Transverse colon (tissue), 4 donors: ENCODE results near the gene MUC4. TPM values are rescaled to one million over a fixed set of nuclear protein-coding genes. Genes with fewer than 3 reads are reported as not detected.

Experiments used
- DNase-seq: peaks from one replicate; pipeline ENCODE4 v3.0.0-alpha.2; 2019
- H3K27ac ChIP-seq, 4 donors: fragments of 200-600 bp; sonication (generic); 2 replicates each; pipeline ENCODE4 v1.5.1; 2016 to 2018; ENCODE audit warnings: inconsistent platforms in 4 of 4
- H3K27me3 ChIP-seq: fragments of 200-600 bp; sonication (generic); 2 replicates; pipeline ENCODE4 v1.5.1; 2017; ENCODE audit warnings: inconsistent platforms
- H3K36me3 ChIP-seq, 4 donors: fragments of 200-600 bp; sonication (generic); 2 replicates each; pipeline ENCODE4 v1.5.1; 2017 to 2019; ENCODE audit warnings: inconsistent platforms in 4 of 4
- H3K4me1 ChIP-seq, 4 donors: fragments of 200-600 bp; sonication (generic); 2 replicates each; pipeline ENCODE4 v1.5.1; 2017 to 2020; ENCODE audit warnings: inconsistent platforms in 4 of 4
- H3K4me3 ChIP-seq, 4 donors: fragments of 200-600 bp; sonication (generic); 1 replicate in 1 of 4; 2 replicates in 3 of 4; pipeline versions ENCODE4 v1.5.1 to v1.6.1; 2017 to 2019; ENCODE audit warnings: inconsistent platforms in 4 of 4
- H3K9me3 ChIP-seq, 2 donors: fragments of 200-600 bp; sonication (generic); 2 replicates each; pipeline ENCODE4 v1.5.1; 2017 to 2019; ENCODE audit warnings: inconsistent platforms in 2 of 2
- EP300 ChIP-seq: sonication (generic); formaldehyde crosslinking; IDR thresholded peaks from one replicate; pipeline ENCODE4 v1.6.1; 2017; ENCODE audit warnings: antibody characterized with exemption, low read depth
- POLR2A ChIP-seq: fragments of 450-650 bp; IDR thresholded peaks from one replicate; pipeline ENCODE4 v1.6.1; 2016; ENCODE audit warnings: antibody characterized with exemption, mild to moderate bottlenecking, moderate library complexity
- POLR2AphosphoS5 ChIP-seq, 3 donors: sonication (generic); formaldehyde crosslinking; IDR thresholded peaks; one replicate each; pipeline ENCODE4 v1.6.1; 2016; ENCODE audit warnings: antibody characterized with exemption in 3 of 3
- WGBS, 2 donors: methylation state at CpG; one replicate each; pipeline ENCODE4 v1.1.5; 2018; ENCODE audit warnings: low coverage in 1 of 2; 5-methylcytosine and 5-hydroxymethylcytosine counted together
- in situ Hi-C, 4 donors: fragments of 200-750 bp; cut with MboI; loops; one replicate each; pipeline versions ENCODE4 v1.15.0 to v1.15.1; 2017; ENCODE audit warnings: low sequenced_read_pairs in 3 of 4, low pct_ligation_motif_present in 1 of 4, low pct_unique_long_range_greater_than_20kb in 1 of 4
- intact Hi-C: fragments of 100-400 bp; cut with DNase I; formaldehyde crosslinking; loops from one replicate; pipeline ENCODE4 v1.15.1; 2023; ENCODE audit warnings: low total_unique reads
- total RNA-seq, 4 donors: library from RNA; depleted of rRNA; stranded (reverse); fragments of >200 nt; gene quantifications; one replicate each; pipeline ENCODE4 v1.1.0, GENCODE V29; 2016
- TF ChIP-seq, protein P1 (sequence below), 5 experiments: fragments of 200-600 bp in 3 of 5; fragments of 450-650 bp in 2 of 5; sonication (generic) in 3 of 5; IDR thresholded peaks; 1 replicate in 2 of 5; 2 replicates in 3 of 5; pipeline ENCODE4 v1.5.1; 2016 to 2017; ENCODE audit warnings: antibody characterized with exemption in 5 of 5, inconsistent platforms in 3 of 5, mild to moderate bottlenecking in 2 of 5, moderate library complexity in 1 of 5

The MUC4 gene
- total RNA-seq, 4 donors from 2014 or later: 111 to 354 (median 170) TPM

DNA sequence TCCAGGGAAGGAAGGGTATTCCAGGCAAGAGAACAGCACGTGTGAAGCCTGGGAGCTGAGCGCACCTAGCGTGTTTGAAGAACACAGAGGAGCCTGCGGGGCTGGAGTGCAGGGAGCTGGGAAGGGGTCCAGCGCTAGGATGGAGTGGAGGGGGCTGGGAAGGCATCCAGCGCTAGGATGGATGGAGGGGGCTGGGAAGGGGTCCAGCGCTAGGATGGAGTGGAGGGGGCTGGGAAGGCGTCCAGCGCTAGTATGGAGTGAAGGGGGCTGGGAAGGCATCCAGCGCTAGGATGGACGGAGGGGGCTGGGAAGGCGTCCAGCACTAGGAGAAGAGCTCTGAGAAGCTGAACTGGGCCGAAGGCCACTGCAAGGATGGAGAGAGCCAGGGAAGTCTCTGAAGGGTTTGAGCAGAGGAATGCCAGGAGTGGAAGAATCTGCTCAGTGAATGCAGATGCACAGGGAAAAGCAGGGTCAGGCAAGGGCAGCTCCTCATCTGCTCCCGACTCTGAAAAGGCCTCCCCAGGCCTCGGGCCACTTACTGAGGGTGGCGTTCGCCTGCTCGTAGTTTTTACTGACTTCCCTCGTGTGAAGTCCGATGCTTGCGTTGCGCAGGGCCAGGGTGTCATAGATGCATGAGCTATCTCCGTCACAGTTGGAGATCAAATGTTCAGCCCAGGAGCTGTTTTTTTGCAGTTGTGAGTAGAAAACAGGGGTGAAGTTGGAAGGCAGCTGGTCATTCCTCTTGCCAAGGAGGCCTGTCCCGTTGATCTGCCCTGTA lies 51.2 kb downstream of the MUC4 start:
- intact Hi-C loops: no loop called here

DNA sequence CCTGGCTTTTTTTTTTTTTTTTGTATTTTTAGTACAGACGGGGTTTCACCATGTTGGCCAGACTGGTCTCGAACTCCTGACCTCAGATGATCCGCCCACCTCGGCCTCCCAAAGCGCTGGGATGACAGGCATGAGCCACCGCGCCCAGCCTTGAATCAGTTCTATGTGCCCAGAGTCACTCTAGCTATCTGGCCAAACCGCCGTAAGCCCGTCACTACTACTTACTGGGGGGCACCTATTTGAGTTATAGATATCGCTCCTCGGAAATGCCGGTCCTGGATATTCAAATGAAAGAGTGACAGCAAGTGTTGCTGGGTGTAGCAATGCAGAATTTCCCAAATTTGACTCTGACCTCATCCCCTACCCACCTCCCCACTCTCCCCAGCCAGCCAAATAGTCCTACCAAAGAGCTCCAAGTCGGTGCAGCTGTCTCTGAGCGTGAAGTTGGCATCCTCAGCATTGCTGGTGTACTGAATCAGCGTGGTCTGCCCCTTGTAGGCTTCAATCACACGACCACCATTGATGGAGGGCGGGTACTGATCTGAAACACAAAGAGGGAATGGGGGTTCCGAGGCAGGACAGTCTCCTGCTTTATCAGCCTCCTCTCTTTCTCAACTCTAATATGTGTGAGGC lies 52.9 kb downstream of the MUC4 start:
- Histone ChIP-seq H3K27me3 (peaks cover 13% of the 10 kb centered on the region), H3K36me3 (peaks cover 0 to 4% (median 0%) of the 10 kb centered on the region in 4 donors), H3K4me3 (no peak overlapping the region), H3K9me3 (no peaks in the 10 kb centered on the region), H3K27ac (no peak overlapping the region), H3K4me1 (peaks cover 0 to 3% (median 0%) of the 10 kb centered on the region in 4 donors)
- intact Hi-C loops (no loop called here), in situ Hi-C loops (no loop called here)
- 91% methylated on average over 19 of the region's 19 CpGs; no CpG with 5 or more reads in 1 of the 2 donors for WGBS, 2 donors
- DNase-seq: no peak
- TF ChIP-seq POLR2AphosphoS5 (IDR thresholded peaks at IDR 0.05) (no peak), EP300 (no peak), POLR2A (no peak)
- TF ChIP-seq, protein P1, sequence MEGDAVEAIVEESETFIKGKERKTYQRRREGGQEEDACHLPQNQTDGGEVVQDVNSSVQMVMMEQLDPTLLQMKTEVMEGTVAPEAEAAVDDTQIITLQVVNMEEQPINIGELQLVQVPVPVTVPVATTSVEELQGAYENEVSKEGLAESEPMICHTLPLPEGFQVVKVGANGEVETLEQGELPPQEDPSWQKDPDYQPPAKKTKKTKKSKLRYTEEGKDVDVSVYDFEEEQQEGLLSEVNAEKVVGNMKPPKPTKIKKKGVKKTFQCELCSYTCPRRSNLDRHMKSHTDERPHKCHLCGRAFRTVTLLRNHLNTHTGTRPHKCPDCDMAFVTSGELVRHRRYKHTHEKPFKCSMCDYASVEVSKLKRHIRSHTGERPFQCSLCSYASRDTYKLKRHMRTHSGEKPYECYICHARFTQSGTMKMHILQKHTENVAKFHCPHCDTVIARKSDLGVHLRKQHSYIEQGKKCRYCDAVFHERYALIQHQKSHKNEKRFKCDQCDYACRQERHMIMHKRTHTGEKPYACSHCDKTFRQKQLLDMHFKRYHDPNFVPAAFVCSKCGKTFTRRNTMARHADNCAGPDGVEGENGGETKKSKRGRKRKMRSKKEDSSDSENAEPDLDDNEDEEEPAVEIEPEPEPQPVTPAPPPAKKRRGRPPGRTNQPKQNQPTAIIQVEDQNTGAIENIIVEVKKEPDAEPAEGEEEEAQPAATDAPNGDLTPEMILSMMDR (IDR thresholded peaks at IDR 0.05): no peak

More for the DNA sequence above, 51.2 kb downstream of the MUC4 start:
- peaks cover 13% of the 10 kb centered on the region for H3K27me3 ChIP-seq
- WGBS, 2 donors: 70 to 86% methylated on average over 3 to 24 of the region's 24 CpGs
- in situ Hi-C loops: no loop called here
- H3K27ac ChIP-seq: no peak overlapping the region
- no peaks in the 10 kb centered on the region for H3K9me3 ChIP-seq
- H3K4me3 ChIP-seq: no peak overlapping the region
- DNase-seq: no peak
- no peak for TF ChIP-seq POLR2A
- TF ChIP-seq, protein P1 (IDR thresholded peaks at IDR 0.05): no peak
- no peak for TF ChIP-seq EP300
- TF ChIP-seq POLR2AphosphoS5 (IDR thresholded peaks at IDR 0.05): no peak
- H3K36me3 ChIP-seq: peaks cover 0 to 4% (median 0%) of the 10 kb centered on the region in 4 donors
- peaks cover 0 to 3% (median 0%) of the 10 kb centered on the region in 4 donors for H3K4me1 ChIP-seq

DNA sequence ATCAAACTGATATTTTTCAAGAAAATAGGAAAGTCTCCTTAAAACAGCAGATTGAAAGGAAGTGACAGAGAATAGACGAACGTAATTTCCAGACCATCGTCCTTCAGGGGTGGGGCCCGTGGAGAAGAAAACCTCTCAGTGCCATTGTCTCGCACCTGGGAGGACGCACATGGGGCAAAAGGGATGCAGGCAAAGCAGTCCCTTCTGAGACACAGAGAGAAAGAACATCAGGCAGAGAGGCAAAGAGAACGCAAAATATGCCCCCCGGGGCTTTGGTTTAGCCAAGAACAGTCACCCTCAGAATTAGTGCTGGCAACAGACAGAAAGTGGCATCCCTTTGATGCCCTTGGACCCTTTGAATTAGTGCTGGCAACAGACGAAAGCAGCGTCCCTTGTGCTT lies 53.9 kb downstream of the MUC4 start:
- peaks cover 0 to 3% (median 0%) of the 10 kb centered on the region in 4 donors for H3K4me1 ChIP-seq
- 73 to 77% methylated on average over 8 to 10 of the region's 10 CpGs for WGBS, 2 donors
- peaks cover 13% of the 10 kb centered on the region for H3K27me3 ChIP-seq
- in situ Hi-C loops: no loop called here
- intact Hi-C loops: no loop called here
- H3K36me3 ChIP-seq: peaks cover 0 to 4% (median 0%) of the 10 kb centered on the region in 4 donors
- H3K4me3 ChIP-seq: no peak overlapping the region
- DNase-seq: no peak
- H3K9me3 ChIP-seq: no peaks in the 10 kb centered on the region
- no peak overlapping the region for H3K27ac ChIP-seq
- TF ChIP-seq, protein P1 (IDR thresholded peaks at IDR 0.05): no peak
- TF ChIP-seq EP300 (no peak), POLR2AphosphoS5 (IDR thresholded peaks at IDR 0.05) (no peak), POLR2A (no peak)

DNA sequence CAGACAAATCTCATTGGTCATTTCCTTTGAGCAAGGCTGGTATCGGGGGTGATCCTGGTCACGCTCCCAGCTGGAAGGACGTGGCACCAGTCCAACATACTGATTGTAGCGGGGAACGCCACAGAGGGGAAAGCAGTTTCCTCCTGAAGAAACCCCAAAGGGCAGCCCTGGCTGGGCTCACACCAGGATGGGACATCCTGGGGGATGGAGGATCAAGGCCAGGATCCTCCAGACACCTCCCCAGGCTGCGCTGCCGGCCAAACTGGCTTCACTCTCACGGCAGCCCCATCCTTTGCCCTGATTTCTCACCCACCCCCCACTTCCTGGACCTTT lies 54.3 kb downstream of the MUC4 start:
- no peak for DNase-seq
- Histone ChIP-seq H3K9me3 (no peaks in the 10 kb centered on the region), H3K4me1 (peaks cover 0 to 3% (median 0%) of the 10 kb centered on the region in 4 donors), H3K27ac (no peak overlapping the region), H3K36me3 (peaks cover 0 to 4% (median 0%) of the 10 kb centered on the region in 4 donors), H3K27me3 (peaks cover 13% of the 10 kb centered on the region), H3K4me3 (no peak overlapping the region)
- TF ChIP-seq EP300: no peak
- TF ChIP-seq, protein P1 (IDR thresholded peaks at IDR 0.05): no peak
- TF ChIP-seq POLR2A: no peak
- TF ChIP-seq POLR2AphosphoS5 (IDR thresholded peaks at IDR 0.05): no peak
- 72% methylated on average over 8 of the region's 8 CpGs; no CpG with 5 or more reads in 1 of the 2 donors for WGBS, 2 donors
- in situ Hi-C loops: no loop called here
- intact Hi-C loops: no loop called here
